Right renal pelvis (tissue), 4 donors: Measurements from ENCODE around the gene SSX5. TPM values are rescaled to one million over a fixed set of nuclear protein-coding genes. Genes with fewer than 3 reads are reported as not detected.
"Not testable (repeated sequence)": the region's sequence is repeated elsewhere in the genome, so short reads cannot be mapped to it uniquely, and the experiment has no call there.

Experiments
- DNase-seq, 4 donors: peaks; one replicate each; pipeline ENCODE4 v3.0.0-alpha.2; 2013; ENCODE audit warnings: low read depth in 4 of 4, low spot score in 3 of 4, missing footprints in 1 of 4
- polyA plus RNA-seq, 4 donors: library from polyadenylated mRNA; unstranded; fragments of 120-200 nt; gene quantifications; one replicate each; pipeline ENCODE4 v1.2.1, GENCODE V29; 2013; ENCODE audit not compliant: insufficient read length in 4 of 4

Gene SSX5, protein sequence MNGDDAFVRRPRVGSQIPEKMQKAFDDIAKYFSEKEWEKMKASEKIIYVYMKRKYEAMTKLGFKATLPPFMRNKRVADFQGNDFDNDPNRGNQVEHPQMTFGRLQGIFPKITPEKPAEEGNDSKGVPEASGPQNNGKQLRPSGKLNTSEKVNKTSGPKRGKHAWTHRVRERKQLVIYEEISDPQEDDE
- not detected for polyA plus RNA-seq

DNA sequence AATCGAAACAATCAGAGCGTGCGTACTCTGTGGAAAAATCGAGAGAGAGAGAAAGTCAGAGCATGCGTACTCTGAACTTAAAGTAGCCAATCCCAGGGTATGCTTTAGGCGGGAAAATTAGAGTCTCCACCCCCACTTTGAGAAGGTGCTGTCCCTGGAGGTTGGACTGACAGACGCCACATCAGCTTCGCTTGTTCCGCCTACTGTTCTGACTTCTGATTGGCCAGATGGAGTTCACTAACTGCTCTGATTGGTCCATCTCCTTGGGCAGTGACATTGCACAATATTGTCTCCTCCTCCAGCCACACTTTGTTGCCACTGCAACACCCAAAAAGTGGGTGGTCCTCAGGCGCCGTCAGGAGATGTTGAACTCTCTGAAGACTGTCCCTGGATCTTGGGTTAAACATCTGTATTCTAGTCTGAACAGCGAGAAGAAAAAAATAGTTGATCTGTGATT, at the start of gene SSX5:
TSS of gene SSX5 (minus strand) at position 51 of the 457 bp plus-strand sequence. CDS start 1,437 bp downstream, outside the sequence.
- no peak for DNase-seq

- DNase-seq, result not testable (repeated sequence)
These were observed 27.6 kb upstream of the SSX5 start for GRCh38 chrX:48224196-48224595.

GRCh38 chrX:48214341-48214740, 17.7 kb upstream of the SSX5 start:
- DNase-seq, result not testable (repeated sequence)

DNA sequence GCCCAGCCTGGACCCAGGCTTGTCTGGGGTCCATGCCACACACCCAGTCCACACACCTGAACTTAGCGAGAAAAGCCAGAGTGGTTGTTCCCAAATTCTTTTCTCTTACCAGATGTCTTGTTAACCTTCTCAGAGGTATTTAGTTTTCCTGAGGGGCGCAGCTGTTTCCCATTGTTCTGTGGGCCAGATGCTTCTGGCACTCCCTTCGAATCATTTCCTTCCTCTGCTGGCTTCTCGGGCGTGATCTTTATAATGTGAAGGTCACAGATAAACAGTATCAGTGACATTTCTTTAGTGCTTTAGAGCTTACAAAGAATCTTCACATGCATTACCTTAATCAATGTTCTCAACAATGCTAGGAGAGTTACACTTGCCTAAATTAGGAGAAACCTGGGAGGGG, 6.6 kb downstream of the SSX5 start:
- not testable (repeated sequence) for DNase-seq

DNA sequence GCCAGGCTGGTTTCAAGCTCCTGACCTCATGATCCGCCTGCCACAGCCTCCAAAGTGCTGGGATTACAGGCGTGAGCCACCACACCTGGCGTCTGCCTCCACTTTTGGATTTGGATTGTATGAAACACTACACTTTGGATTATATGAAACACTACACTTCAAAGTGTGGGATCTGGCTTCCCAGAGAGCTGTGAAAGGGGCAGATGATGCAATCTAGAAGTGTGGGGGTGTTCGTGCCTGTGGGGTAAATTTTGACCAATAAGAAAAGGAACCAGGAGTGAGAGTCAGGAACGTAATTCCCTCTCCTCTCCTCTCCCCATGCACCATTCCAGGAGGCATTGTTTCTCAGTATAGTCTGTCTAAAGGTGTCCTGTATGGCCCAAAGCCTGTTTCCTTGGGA, 14.7 kb downstream of the SSX5 start:
- not testable (repeated sequence) for DNase-seq

- no peak for DNase-seq
These were observed 15.8 kb downstream of the SSX5 start for GRCh38 chrX:48180811-48181210.

DNA sequence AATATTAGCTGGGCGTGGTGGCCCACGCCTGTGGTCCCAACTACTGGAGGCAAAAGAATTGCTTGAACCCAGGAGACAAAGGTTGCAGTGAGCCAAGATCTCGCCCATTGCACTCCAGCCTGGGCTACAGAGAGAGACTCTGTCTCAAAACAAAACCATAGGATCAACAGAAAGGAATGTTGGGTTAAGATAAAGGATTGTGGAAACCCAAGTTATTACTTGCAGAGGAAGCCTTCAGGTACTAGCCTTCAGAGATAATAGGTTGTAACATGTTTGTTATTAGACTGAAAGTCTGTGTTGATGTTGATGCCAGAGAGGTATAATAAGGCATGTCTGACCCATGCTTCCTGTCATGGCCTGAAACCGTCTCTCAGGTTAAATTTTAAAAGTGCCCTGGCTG, 16.9 kb downstream of the SSX5 start:
- no peak for DNase-seq

- not testable (repeated sequence) for DNase-seq
These were observed 30.3 kb downstream of the SSX5 start for GRCh38 chrX:48166322-48166721.

- no peak for DNase-seq
These were observed 31.4 kb downstream of the SSX5 start for GRCh38 chrX:48165241-48165640.

- DNase-seq, result no peak
These were observed 40.6 kb downstream of the SSX5 start for GRCh38 chrX:48156014-48156413.

GRCh38 chrX:48154796-48155195, 41.8 kb downstream of the SSX5 start:
- no peak for DNase-seq

GRCh38 chrX:48153769-48154168, 42.8 kb downstream of the SSX5 start:
- DNase-seq, result no peak

GRCh38 chrX:48142697-48143096, 53.9 kb downstream of the SSX5 start:
- not testable (repeated sequence) for DNase-seq

DNA sequence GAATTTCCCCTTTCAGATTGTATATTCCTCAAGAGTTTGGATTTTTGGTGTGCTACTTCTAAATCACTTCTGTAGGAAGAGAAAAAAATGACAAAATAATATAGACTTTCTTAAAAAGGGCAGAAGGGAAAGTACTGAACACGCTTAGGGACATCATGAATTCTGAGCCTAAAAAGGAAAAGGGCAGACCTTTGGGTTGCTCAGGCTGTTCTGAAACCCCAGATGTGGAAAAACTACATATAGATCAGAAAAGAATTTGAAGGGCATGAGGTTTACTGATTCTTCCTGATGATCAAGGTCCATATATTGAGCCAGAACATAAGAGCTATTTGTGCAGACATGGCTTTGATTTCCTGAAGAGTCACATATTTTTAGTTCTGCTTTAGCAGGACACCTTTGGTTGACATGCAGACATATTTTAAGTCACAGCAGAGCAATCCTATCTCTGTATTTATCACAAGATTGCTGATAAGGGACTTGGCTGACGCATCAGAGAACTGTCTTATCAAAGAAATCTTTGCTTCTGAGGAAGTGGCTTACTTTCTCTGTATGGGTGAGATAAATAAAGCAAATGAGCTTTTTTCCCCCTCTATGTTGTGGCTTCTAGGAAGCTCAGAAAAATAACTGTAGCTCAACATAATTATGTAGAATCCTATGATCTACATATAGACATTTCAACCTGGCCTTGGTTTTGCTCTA, 54.6 kb downstream of the SSX5 start:
- DNase-seq, result not testable (repeated sequence)

DNA sequence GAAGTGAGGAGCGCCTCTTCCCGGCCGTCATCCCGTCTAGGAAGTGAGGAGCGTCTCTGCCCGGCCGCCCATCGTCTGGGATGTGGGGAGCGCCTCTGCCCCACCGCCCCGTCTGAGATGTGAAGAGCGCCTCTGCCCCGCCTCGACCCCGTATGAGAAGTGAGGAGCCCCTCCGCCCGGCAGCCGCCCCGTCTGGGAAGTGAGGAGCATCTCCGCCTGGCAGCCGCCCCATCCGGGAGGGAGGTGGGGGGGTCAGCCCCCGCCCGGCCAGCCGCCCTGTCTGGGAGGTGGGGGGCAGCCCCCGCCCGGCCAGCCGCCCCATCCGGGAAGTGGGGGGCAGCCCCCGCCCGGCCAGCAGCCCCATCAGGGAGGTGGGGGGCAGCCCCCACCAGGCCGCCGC, 57.5 kb downstream of the SSX5 start:
- not testable (repeated sequence) for DNase-seq

Other genes with a start within 250 kb of the SSX5 start
- gene ZNF182, start 192.8 kb downstream of the SSX5 start, polyA plus RNA-seq, result 10 to 100 TPM in 3 of 4 donors, 1 to 10 TPM in 1; 9.9 to 13.4 (median 11.5) TPM
- gene SPACA5, start 189.8 kb downstream of the SSX5 start, polyA plus RNA-seq, result under 1 TPM in 1 of 4 donors, not detected in 3; 0.26 TPM
- gene ZNF630, start 125.2 kb downstream of the SSX5 start, polyA plus RNA-seq, result 1 to 10 TPM; 2.8 to 3.9 (median 3.5) TPM
- gene SPACA5B, start 66.2 kb downstream of the SSX5 start, polyA plus RNA-seq, result not detected
- not detected for gene SSX1, start 58.6 kb upstream of the SSX5 start, polyA plus RNA-seq
- not detected for gene SSX3, start 159.9 kb upstream of the SSX5 start, polyA plus RNA-seq
- not detected for gene SSX4, start 186.7 kb upstream of the SSX5 start, polyA plus RNA-seq
- gene SSX4B, start 215.2 kb upstream of the SSX5 start, polyA plus RNA-seq, result not detected